ENCODE measurements around the gene PLEKHG7. TPM values are rescaled to one million over a fixed set of nuclear protein-coding genes. Genes with fewer than 3 reads are reported as not detected.

Gene PLEKHG7
- total and polyA plus RNA-seq, 4 donors: 0.81 to 6.1 (median 3.1) TPM

- DNase-seq (no peak), ATAC-seq (ENCODE audit: insufficient read depth, low FRiP score) (no peak)
- peaks cover 0 to 4% (median under 1%) of the 10 kb centered on the region in 4 donors for H3K9me3 ChIP-seq (ENCODE audit: control insufficient read depth in 4 of 4, insufficient read depth in 3 of 4, low read length in 3 of 4)
- H3K36me3 ChIP-seq (ENCODE audit: control insufficient read depth in 4 of 4, insufficient read depth in 4 of 4, low read length in 4 of 4): no peaks in the 10 kb centered on the region
- H3K27me3 ChIP-seq (ENCODE audit: control insufficient read depth in 3 of 3, insufficient read depth in 3 of 3, low read length in 2 of 3): no peaks in the 10 kb centered on the region
- 85 to 87% methylated on average over 8 of the region's 8 CpGs for WGBS, 2 donors
- H3K4me1 ChIP-seq (ENCODE audit: control insufficient read depth in 5 of 5, insufficient read depth in 5 of 5, low read length in 5 of 5): no peaks in the 10 kb centered on the region
- no peak for TF ChIP-seq CTCF (IDR thresholded peaks at IDR 0.05; ENCODE audit: control extremely low read depth, extremely low read depth)
- no peak overlapping the region for H3K27ac ChIP-seq (ENCODE audit: low read depth in 1 of 2, low read length in 1 of 2)
- H3K4me3 ChIP-seq: no peak overlapping the region
- no peak overlapping the region for H3K9ac ChIP-seq (ENCODE audit: insufficient read depth in 1 of 2, low read length in 2 of 2)
Observed at GRCh38 chr12:92721130-92721529, 18.3 kb downstream of the PLEKHG7 start.

- H3K27ac ChIP-seq (ENCODE audit: low read depth in 1 of 2, low read length in 1 of 2): no peak overlapping the region
- DNase-seq: no peak
- no peak overlapping the region for H3K4me3 ChIP-seq
- no peak for ATAC-seq (ENCODE audit: insufficient read depth, low FRiP score)
- H3K9ac ChIP-seq (ENCODE audit: insufficient read depth in 1 of 2, low read length in 2 of 2): no peak overlapping the region
- no peaks in the 10 kb centered on the region for H3K36me3 ChIP-seq (ENCODE audit: control insufficient read depth in 4 of 4, insufficient read depth in 4 of 4, low read length in 4 of 4)
- no peak for TF ChIP-seq CTCF (IDR thresholded peaks at IDR 0.05; ENCODE audit: control extremely low read depth, extremely low read depth)
- no peaks in the 10 kb centered on the region for H3K4me1 ChIP-seq (ENCODE audit: control insufficient read depth in 5 of 5, insufficient read depth in 5 of 5, low read length in 5 of 5)
- WGBS, 2 donors: 46 to 77% methylated on average over 1 of the region's 1 CpG
- no peaks in the 10 kb centered on the region for H3K27me3 ChIP-seq (ENCODE audit: control insufficient read depth in 3 of 3, insufficient read depth in 3 of 3, low read length in 2 of 3)
- peaks cover 0 to 4% (median under 1%) of the 10 kb centered on the region in 4 donors for H3K9me3 ChIP-seq (ENCODE audit: control insufficient read depth in 4 of 4, insufficient read depth in 3 of 4, low read length in 3 of 4)
Observed at GRCh38 chr12:92721656-92722055, 18.9 kb downstream of the PLEKHG7 start.

- TF ChIP-seq CTCF (IDR thresholded peaks at IDR 0.05; ENCODE audit: control extremely low read depth, extremely low read depth): no peak
- no peak overlapping the region for H3K4me3 ChIP-seq
- ATAC-seq (ENCODE audit: insufficient read depth, low FRiP score) (no peak), DNase-seq (no peak)
- H3K27me3 ChIP-seq (ENCODE audit: control insufficient read depth in 3 of 3, insufficient read depth in 3 of 3, low read length in 2 of 3): no peaks in the 10 kb centered on the region
- H3K36me3 ChIP-seq (ENCODE audit: control insufficient read depth in 4 of 4, insufficient read depth in 4 of 4, low read length in 4 of 4): no peaks in the 10 kb centered on the region
- WGBS, 2 donors: 85 to 90% methylated on average over 3 of the region's 3 CpGs
- no peaks in the 10 kb centered on the region for H3K4me1 ChIP-seq (ENCODE audit: control insufficient read depth in 5 of 5, insufficient read depth in 5 of 5, low read length in 5 of 5)
- H3K9ac ChIP-seq (ENCODE audit: insufficient read depth in 1 of 2, low read length in 2 of 2): no peak overlapping the region
- H3K9me3 ChIP-seq (ENCODE audit: control insufficient read depth in 4 of 4, insufficient read depth in 3 of 4, low read length in 3 of 4): peaks cover 0 to 4% (median under 1%) of the 10 kb centered on the region in 4 donors
- no peak overlapping the region for H3K27ac ChIP-seq (ENCODE audit: low read depth in 1 of 2, low read length in 1 of 2)
Observed at GRCh38 chr12:92722897-92723296, 20.1 kb downstream of the PLEKHG7 start.

GRCh38 chr12:92726850-92727249, 24.1 kb downstream of the PLEKHG7 start:
- ATAC-seq (ENCODE audit: insufficient read depth, low FRiP score): no peak
- no peak for TF ChIP-seq CTCF (IDR thresholded peaks at IDR 0.05; ENCODE audit: control extremely low read depth, extremely low read depth)
- DNase-seq: no peak
- no peak overlapping the region for H3K9ac ChIP-seq (ENCODE audit: insufficient read depth in 1 of 2, low read length in 2 of 2)
- peaks cover 0 to 8% (median 0%) of the 10 kb centered on the region in 5 donors for H3K4me1 ChIP-seq (ENCODE audit: control insufficient read depth in 5 of 5, insufficient read depth in 5 of 5, low read length in 5 of 5)
- H3K4me3 ChIP-seq: no peak overlapping the region
- 85 to 95% methylated on average over 4 of the region's 4 CpGs for WGBS, 2 donors
- H3K36me3 ChIP-seq (ENCODE audit: control insufficient read depth in 4 of 4, insufficient read depth in 4 of 4, low read length in 4 of 4): no peaks in the 10 kb centered on the region
- H3K9me3 ChIP-seq (ENCODE audit: control insufficient read depth in 4 of 4, insufficient read depth in 3 of 4, low read length in 3 of 4): peaks cover 0 to 4% (median under 1%) of the 10 kb centered on the region in 4 donors
- no peaks in the 10 kb centered on the region for H3K27me3 ChIP-seq (ENCODE audit: control insufficient read depth in 3 of 3, insufficient read depth in 3 of 3, low read length in 2 of 3)
- no peak overlapping the region for H3K27ac ChIP-seq (ENCODE audit: low read depth in 1 of 2, low read length in 1 of 2)

Data from lung (tissue), 12 donors.